CD14-positive monocyte (primary cell): ENCODE data around the gene WIZ. TPM values are rescaled to one million over a fixed set of nuclear protein-coding genes. Genes with fewer than 3 reads are reported as not detected.

Experiments
- DNase-seq, 3 donors: peaks; one replicate each; pipeline ENCODE4 v3.0.0-alpha.2; 2011 to 2022
- H2AFZ ChIP-seq: 2 replicates; pipeline ENCODE4 v1.6.0; 2012; ENCODE audit warnings: mild to moderate bottlenecking, low read depth, low read length, inconsistent platforms; ENCODE audit not compliant: insufficient read depth, poor library complexity, severe bottlenecking
- H3K27ac ChIP-seq, 2 donors: 1 replicate in 1 of 2; 2 replicates in 1 of 2; pipeline ENCODE4 v1.5.1; 2012 to 2013; ENCODE audit warnings: low read length in 2 of 2, control low read depth in 1 of 2, inconsistent platforms in 1 of 2, low read depth in 1 of 2, mild to moderate bottlenecking in 1 of 2
- H3K27me3 ChIP-seq, 2 donors: one replicate each; pipeline versions ENCODE4 v1.6.0 to v1.6.1; 2011 to 2013; ENCODE audit warnings: low read length in 2 of 2; ENCODE audit not compliant: control insufficient read depth in 2 of 2, insufficient read depth in 2 of 2
- H3K36me3 ChIP-seq, 2 donors: replicated peaks in 1 of 2; 1 replicate in 1 of 2; 2 replicates in 1 of 2; pipeline versions ENCODE4 v1.5.1 to v1.6.1; 2012 to 2013; ENCODE audit warnings: low read length in 2 of 2, control low read depth in 1 of 2, inconsistent platforms in 1 of 2, mild to moderate bottlenecking in 1 of 2; ENCODE audit not compliant: insufficient read depth in 2 of 2, control insufficient read depth in 1 of 2
- H3K4me1 ChIP-seq, 2 donors: 1 replicate in 1 of 2; 2 replicates in 1 of 2; pipeline versions ENCODE4 v1.5.1 to v1.6.1; 2012 to 2013; ENCODE audit warnings: low read length in 2 of 2, control low read depth in 1 of 2, inconsistent platforms in 1 of 2, mild to moderate bottlenecking in 1 of 2, moderate library complexity in 1 of 2; ENCODE audit not compliant: insufficient read depth in 2 of 2, control insufficient read depth in 1 of 2
- H3K4me2 ChIP-seq: replicated peaks from 2 replicates; pipeline ENCODE3; 2012; ENCODE audit warnings: low read length, moderate library complexity, mild to moderate bottlenecking; ENCODE audit not compliant: poor library complexity, severe bottlenecking; ENCODE audit errors: extremely low read depth
- H3K4me3 ChIP-seq, 3 experiments: fragments of 200-600 bp in 1 of 3; sonication (generic) in 1 of 3; replicated peaks in 1 of 3; 1 replicate in 2 of 3; 2 replicates in 1 of 3; pipeline ENCODE4 v1.5.1; 2011 to 2013; ENCODE audit warnings: low read length in 3 of 3, mild to moderate bottlenecking in 3 of 3, control low read depth in 2 of 3, low read depth in 2 of 3, inconsistent platforms in 1 of 3, moderate library complexity in 1 of 3
- H3K79me2 ChIP-seq: 2 replicates; pipeline ENCODE4 v1.6.0; 2012; ENCODE audit warnings: mild to moderate bottlenecking, control low read depth, inconsistent platforms, low read length, moderate library complexity; ENCODE audit not compliant: insufficient read depth
- H3K9ac ChIP-seq: 2 replicates; pipeline ENCODE4 v1.6.0; 2017; ENCODE audit warnings: low read length, mild to moderate bottlenecking; ENCODE audit not compliant: insufficient read depth, poor library complexity, severe bottlenecking
- H3K9me3 ChIP-seq, 2 donors: replicated peaks in 1 of 2; 1 replicate in 1 of 2; 2 replicates in 1 of 2; pipeline versions ENCODE4 v1.5.1 to v1.6.1; 2012 to 2013; ENCODE audit warnings: low read length in 2 of 2, control low read depth in 1 of 2; ENCODE audit not compliant: control insufficient read depth in 1 of 2, insufficient read depth in 1 of 2
- H4K20me1 ChIP-seq: 2 replicates; pipeline ENCODE4 v1.6.0; 2012; ENCODE audit warnings: mild to moderate bottlenecking, low read length, control low read depth, moderate library complexity; ENCODE audit not compliant: insufficient read depth
- H3K27ac Mint-ChIP-seq, 7 donors: one replicate each; pipeline ENCODE4 v1.8.0; 2020; ENCODE audit warnings: mild to moderate bottlenecking in 7 of 7, mixed read lengths in 7 of 7, moderate library complexity in 6 of 7, inconsistent platforms in 2 of 7
- H3K27me3 Mint-ChIP-seq, 3 donors: one replicate each; pipeline ENCODE4 v1.8.0; 2021 to 2022; ENCODE audit warnings: low read depth in 3 of 3, mild to moderate bottlenecking in 3 of 3, mixed read lengths in 3 of 3, moderate library complexity in 3 of 3, inconsistent platforms in 1 of 3
- H3K36me3 Mint-ChIP-seq, 2 donors: one replicate each; pipeline ENCODE4 v1.8.0; 2020; ENCODE audit warnings: mixed read lengths in 2 of 2, inconsistent platforms in 1 of 2, mild to moderate bottlenecking in 1 of 2
- H3K4me1 Mint-ChIP-seq: one replicate; pipeline ENCODE4 v1.8.0; 2020; ENCODE audit warnings: mild to moderate bottlenecking, mixed read lengths
- H3K4me3 Mint-ChIP-seq, 2 donors: one replicate each; pipeline ENCODE4 v1.8.0; 2020; ENCODE audit warnings: mild to moderate bottlenecking in 2 of 2, mixed read lengths in 2 of 2, moderate library complexity in 1 of 2
- H3K9me3 Mint-ChIP-seq, 7 donors: one replicate each; pipeline ENCODE4 v1.8.0; 2020 to 2022; ENCODE audit warnings: mixed read lengths in 7 of 7, mild to moderate bottlenecking in 6 of 7, moderate library complexity in 6 of 7, inconsistent platforms in 2 of 7
- CTCF ChIP-seq: fragments of 200-600 bp; IDR thresholded peaks from one replicate; pipeline ENCODE4 v1.8.0; 2022; ENCODE audit warnings: antibody characterized with exemption, mild to moderate bottlenecking
- WGBS: methylation state at CpG from one replicate; pipeline ENCODE4 v1.1.5; 2013; ENCODE audit warnings: missing lambda C conversion rate; ENCODE audit not compliant: insufficient coverage; 5-methylcytosine and 5-hydroxymethylcytosine counted together
- intact Hi-C, 2 donors: fragments of 100-400 bp; cut with micrococcal nuclease; formaldehyde crosslinking; loops; one replicate each; pipeline versions ENCODE4 v1.15.0 to v1.15.1; 2023
- polyA plus RNA-seq, 3 donors: library from polyadenylated mRNA; depleted of rRNA in 1 of 3; unstranded in 2 of 3; stranded (reverse) in 1 of 3; fragments of 300-500 nt in 2 of 3; fragments of >200 nt in 1 of 3; fragmentation: Illumina TruSeq in 2 of 3; gene quantifications; 1 replicate in 2 of 3; 2 replicates in 1 of 3; pipeline ENCODE4 v1.2.3, GENCODE V29; 2012 to 2021

WIZ gene
- polyA plus RNA-seq, 3 donors: 0.47 to 13.7 (median 0.51) TPM

- Histone ChIP-seq H3K27me3 (no peaks in the 10 kb centered on the region), H3K4me1 (peaks cover under 1 to 3% of the 10 kb centered on the region in 2 donors), H3K79me2 (no peaks in the 10 kb centered on the region), H3K4me2 (no peak overlapping the region), H3K9me3 (no peaks in the 10 kb centered on the region), H3K9ac (no peak overlapping the region), H4K20me1 (peaks cover 4% of the 10 kb centered on the region), H3K27ac (no peak overlapping the region), H3K36me3 (peaks cover 69 to 82% of the 10 kb centered on the region in 2 donors), H2AFZ (no peak overlapping the region), H3K4me3 (no peak overlapping the region)
- no peak for DNase-seq
- TF ChIP-seq CTCF: no peak
- Mint-ChIP-seq H3K27me3 (peaks cover 0 to 3% (median 0%) of the 10 kb centered on the region in 3 donors), H3K27ac (peak overlapping the region in 1 of 7 donors; percentile 31), H3K36me3 (peaks cover 64 to 72% of the 10 kb centered on the region in 2 donors), H3K4me3 (no peak overlapping the region), H3K4me1 (peaks cover under 1% of the 10 kb centered on the region), H3K9me3 (peaks cover 0 to 6% (median 5%) of the 10 kb centered on the region in 7 donors)
- intact Hi-C loops: no loop called here
- WGBS: 98% methylated on average over 54 of the region's 54 CpGs
Measured at GRCh38 chr19:15457701-15458484, 8.1 kb upstream of the WIZ start.

DNA sequence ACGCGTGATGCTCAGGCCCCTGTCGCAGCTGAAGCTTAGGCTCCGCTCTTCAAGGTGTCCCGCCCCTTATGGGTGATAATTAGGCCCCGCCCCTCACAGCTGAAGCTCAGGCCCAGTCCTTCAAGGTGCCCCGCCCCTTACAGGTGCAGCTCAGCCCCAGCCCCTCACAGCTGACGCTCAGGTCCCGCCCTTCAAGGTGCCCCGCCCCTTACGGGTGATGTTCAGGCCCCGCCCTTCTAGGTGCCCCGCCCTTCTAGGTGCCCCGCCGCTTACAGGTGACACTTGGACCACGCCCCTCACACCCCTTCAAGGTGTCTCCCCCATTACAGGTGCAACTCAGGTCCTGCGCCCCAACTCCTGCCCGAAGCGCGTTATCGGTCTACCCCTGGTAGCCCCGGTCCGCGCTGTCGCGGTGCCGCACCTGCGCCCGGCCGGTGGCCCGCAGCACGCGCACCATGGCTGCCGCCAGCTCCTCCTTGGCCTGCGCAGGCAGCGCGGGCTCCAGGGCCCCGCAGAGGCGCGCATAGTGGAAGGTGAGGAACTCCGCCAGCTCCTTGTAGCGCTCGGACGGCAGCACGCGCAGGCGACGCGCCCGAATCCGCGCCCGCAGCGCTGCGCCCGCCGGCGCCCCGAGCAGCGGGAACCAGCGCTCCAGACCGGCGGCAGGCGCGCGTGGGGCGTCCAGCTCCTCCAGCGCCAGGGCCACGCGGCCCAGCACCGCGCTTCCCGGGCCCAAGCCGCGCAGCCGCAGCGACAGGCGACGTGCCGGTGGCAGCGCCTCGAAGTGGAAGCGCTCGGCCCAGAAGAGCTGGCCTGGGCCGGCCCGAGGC lies 7.3 kb upstream of the WIZ start:
- Histone ChIP-seq H3K4me2 (no peak overlapping the region), H3K27ac (no peak overlapping the region), H3K9me3 (no peaks in the 10 kb centered on the region), H3K4me1 (no peaks in the 10 kb centered on the region), H3K9ac (no peak overlapping the region), H3K4me3 (no peak overlapping the region), H3K27me3 (no peaks in the 10 kb centered on the region), H3K36me3 (peaks cover 74 to 86% of the 10 kb centered on the region in 2 donors), H4K20me1 (peaks cover 4% of the 10 kb centered on the region), H3K79me2 (no peaks in the 10 kb centered on the region), H2AFZ (no peak overlapping the region)
- Mint-ChIP-seq H3K4me1 (no peaks in the 10 kb centered on the region), H3K9me3 (peaks cover 0 to 9% (median 5%) of the 10 kb centered on the region in 7 donors), H3K4me3 (no peak overlapping the region), H3K27me3 (peaks cover 0 to 3% (median 0%) of the 10 kb centered on the region in 3 donors), H3K27ac (no peak overlapping the region), H3K36me3 (peaks cover 67 to 74% of the 10 kb centered on the region in 2 donors)
- WGBS: 98% methylated on average over 85 of the region's 86 CpGs
- TF ChIP-seq CTCF: no peak
- intact Hi-C loops: no loop called here
- DNase-seq: no peak
